ENCODE data around the gene CDC20B. TPM values are rescaled to one million over a fixed set of nuclear protein-coding genes. Genes with fewer than 3 reads are reported as not detected.
"Not testable (repeated sequence)": the region's sequence is repeated elsewhere in the genome, so short reads cannot be mapped to it uniquely, and the experiment has no call there.

The CDC20B gene
- total RNA-seq, 1 experiment from 2014 or later = not detected

GRCh38 chr5:55108661-55109060 lies 64.3 kb downstream of the CDC20B start:
- no peak overlapping the region for H3K4me3 ChIP-seq (ENCODE audit: low read depth, low read length)
- no peaks in the 10 kb centered on the region for H3K36me3 Mint-ChIP-seq (ENCODE audit: insufficient read depth, unreplicated experiment)
- H3K4me3 Mint-ChIP-seq (ENCODE audit: unreplicated experiment) = no peak overlapping the region
- peaks cover 8% of the 10 kb centered on the region for H3K27me3 Mint-ChIP-seq (ENCODE audit: insufficient read depth, unreplicated experiment)
- H3K27ac Mint-ChIP-seq (ENCODE audit: unreplicated experiment) = no peak overlapping the region
- ChIA-PET POLR2A (no interaction called here), CTCF (no interaction called here)
- DNase-seq = no peak
- TF ChIP-seq CTCF (IDR thresholded peaks at IDR 0.05; ENCODE audit: insufficient read depth in 1 of 2, low read depth in 1 of 2, low read length in 1 of 2, severe bottlenecking in 1 of 2, unreplicated experiment in 1 of 2) = no peak
- H3K27me3 ChIP-seq (replicated peaks; ENCODE audit: control insufficient read depth, insufficient read depth, low read length) = no peaks in the 10 kb centered on the region
- no peaks in the 10 kb centered on the region for H3K4me1 Mint-ChIP-seq (ENCODE audit: low read depth, unreplicated experiment)
- H3K4me1 ChIP-seq = no peaks in the 10 kb centered on the region; the same call in 1 of the 2 replicates
- H3K9me3 Mint-ChIP-seq (ENCODE audit: unreplicated experiment) = no peaks in the 10 kb centered on the region
- BruUV-seq (replicated peaks) = no TSS peak
- no peaks in the 10 kb centered on the region for H3K36me3 ChIP-seq (ENCODE audit: control insufficient read depth, insufficient read depth, low read length)
- intact Hi-C loops (cut with micrococcal nuclease; ENCODE audit: unreplicated experiment) = no loop called here
- H3K9me3 ChIP-seq = no peaks in the 10 kb centered on the region

GRCh38 chr5:55105976-55106375 lies 67.0 kb downstream of the CDC20B start:
- H3K27me3 ChIP-seq (replicated peaks; ENCODE audit: control insufficient read depth, insufficient read depth, low read length); BruUV-seq (replicated peaks); H3K4me3 ChIP-seq (ENCODE audit: low read depth, low read length); H3K4me3 Mint-ChIP-seq (ENCODE audit: unreplicated experiment); H3K9me3 ChIP-seq; H3K9me3 Mint-ChIP-seq (ENCODE audit: unreplicated experiment); H3K27me3 Mint-ChIP-seq (ENCODE audit: insufficient read depth, unreplicated experiment); H3K36me3 Mint-ChIP-seq (ENCODE audit: insufficient read depth, unreplicated experiment); CTCF ChIA-PET; DNase-seq; H3K4me1 ChIP-seq; H3K27ac Mint-ChIP-seq (ENCODE audit: unreplicated experiment); H3K4me1 Mint-ChIP-seq (ENCODE audit: low read depth, unreplicated experiment); H3K36me3 ChIP-seq (ENCODE audit: control insufficient read depth, insufficient read depth, low read length); POLR2A ChIA-PET; intact Hi-C loops (cut with micrococcal nuclease; ENCODE audit: unreplicated experiment): not testable (repeated sequence)

- TF ChIP-seq CTCF (IDR thresholded peaks at IDR 0.05; ENCODE audit: insufficient read depth in 1 of 2, low read depth in 1 of 2, low read length in 1 of 2, severe bottlenecking in 1 of 2, unreplicated experiment in 1 of 2) = no peak
- POLR2A ChIA-PET = no interaction called here
- no peaks in the 10 kb centered on the region for H3K27me3 Mint-ChIP-seq (ENCODE audit: insufficient read depth, unreplicated experiment)
- no peaks in the 10 kb centered on the region for H3K36me3 ChIP-seq (ENCODE audit: control insufficient read depth, insufficient read depth, low read length)
- H3K4me3 Mint-ChIP-seq (ENCODE audit: unreplicated experiment) = no peak overlapping the region
- H3K9me3 Mint-ChIP-seq (ENCODE audit: unreplicated experiment) = no peaks in the 10 kb centered on the region
- no peaks in the 10 kb centered on the region for H3K4me1 ChIP-seq
- H3K36me3 Mint-ChIP-seq (ENCODE audit: insufficient read depth, unreplicated experiment) = no peaks in the 10 kb centered on the region
- DNase-seq = no peak
- intact Hi-C loops (cut with micrococcal nuclease; ENCODE audit: unreplicated experiment) = no loop called here
- CTCF ChIA-PET = interaction anchor here (0.6 kb wide), 1 partner anchor 21 kb away, joined by 3 read pairs; no protein-coding TSS in a partner anchor
- H3K27ac Mint-ChIP-seq (ENCODE audit: unreplicated experiment) = no peak overlapping the region
- H3K27me3 ChIP-seq (replicated peaks; ENCODE audit: control insufficient read depth, insufficient read depth, low read length) = no peaks in the 10 kb centered on the region
- BruUV-seq (replicated peaks) = no TSS peak
- no peaks in the 10 kb centered on the region for H3K4me1 Mint-ChIP-seq (ENCODE audit: low read depth, unreplicated experiment)
- no peak overlapping the region for H3K4me3 ChIP-seq (ENCODE audit: low read depth, low read length)
- H3K9me3 ChIP-seq = no peaks in the 10 kb centered on the region
Measured at GRCh38 chr5:55104946-55105701, 67.9 kb downstream of the CDC20B start.
